RWPE1 (cell line): ENCODE data around the gene RNF187.

Experiments used
- CTCF ChIA-PET: fragments of 350-600 bp; sonication (Branson Sonifier 250); formaldehyde crosslinking; extraction: SDS; loops from one replicate; lab custom pipeline; 2021; lab: Yijun Ruan, JAX
- POLR2A ChIA-PET: fragments of 400-600 bp; formaldehyde crosslinking; extraction: SDS; loops from one replicate; lab custom pipeline; 2020; ENCODE audit warnings: antibody characterized with exemption; ENCODE audit not compliant: low non-redundant PET; lab: Yijun Ruan, JAX
- DNase-seq: peaks from one replicate; pipeline ENCODE4 v3.0.0; 2012; ENCODE audit warnings: low spot score
- H3K27ac ChIP-seq: fragments of 450-650 bp; 2 replicates; pipeline ENCODE4 v1.5.1; 2017
- CTCF ChIP-seq: fragments of 450-650 bp; conservative IDR thresholded peaks from 2 replicates; pipeline ENCODE4 v1.5.1; 2017; ENCODE audit warnings: low read depth, mild to moderate bottlenecking

RNF187 gene

DNA sequence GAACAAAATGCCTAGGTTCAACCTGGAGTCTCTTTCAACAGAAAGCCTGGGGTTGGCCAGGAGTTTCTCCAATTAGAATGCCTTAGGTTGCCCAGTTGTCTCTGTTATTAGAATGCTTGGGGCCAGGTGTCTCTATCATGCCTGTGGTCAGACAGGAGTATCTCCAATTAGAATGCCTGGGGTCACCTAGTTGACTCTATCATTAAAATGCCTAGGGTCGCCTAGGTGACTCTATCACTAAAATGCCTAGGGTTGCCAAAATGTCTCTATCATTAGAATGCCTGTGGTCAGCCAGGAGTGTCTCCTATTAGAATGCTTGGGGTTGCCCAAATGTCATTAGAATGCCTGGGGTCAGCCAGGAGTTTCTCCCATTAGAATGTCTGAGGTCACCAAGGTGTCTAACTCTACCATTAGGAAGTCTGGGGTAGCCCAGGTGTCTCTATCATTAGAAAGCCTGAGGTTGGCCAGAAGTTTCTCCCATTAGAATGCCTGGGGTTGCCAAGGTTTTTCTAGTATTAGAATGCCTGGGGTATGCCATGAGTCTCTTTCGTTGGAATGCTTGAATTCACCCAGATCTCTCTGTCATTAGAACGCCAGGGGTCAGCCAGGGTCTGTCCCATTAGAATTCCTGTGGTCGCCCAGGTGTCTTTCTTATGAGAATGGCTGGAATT is 57.9 kb downstream of the RNF187 start:
- H3K27ac ChIP-seq: no peak overlapping the region
- no peak for DNase-seq
- ChIA-PET CTCF (no interaction called here), POLR2A (no interaction called here)
- no peak for TF ChIP-seq CTCF
